Upper lobe of left lung (tissue), 4 donors: ENCODE data around the gene GRK5.

Experiments used
- EP300 ChIP-seq, 4 donors: sonication (generic); formaldehyde crosslinking; IDR thresholded peaks; one replicate each; pipeline ENCODE4 v1.5.1; 2017; ENCODE audit warnings: antibody characterized with exemption in 4 of 4, control low read depth in 2 of 4
- POLR2A ChIP-seq, 4 donors: fragments of 450-650 bp; IDR thresholded peaks; one replicate each; pipeline ENCODE4 v1.5.1; 2016 to 2017; ENCODE audit warnings: antibody characterized with exemption in 4 of 4, mild to moderate bottlenecking in 2 of 4
- TF ChIP-seq, protein P1 (sequence below), 6 experiments: fragments of 450-650 bp in 4 of 6; fragments of 200-600 bp in 2 of 6; sonication (generic) in 2 of 6; IDR thresholded peaks; one replicate each; pipeline ENCODE4 v1.5.1; 2016 to 2019; ENCODE audit warnings: antibody characterized with exemption in 6 of 6

DNA sequence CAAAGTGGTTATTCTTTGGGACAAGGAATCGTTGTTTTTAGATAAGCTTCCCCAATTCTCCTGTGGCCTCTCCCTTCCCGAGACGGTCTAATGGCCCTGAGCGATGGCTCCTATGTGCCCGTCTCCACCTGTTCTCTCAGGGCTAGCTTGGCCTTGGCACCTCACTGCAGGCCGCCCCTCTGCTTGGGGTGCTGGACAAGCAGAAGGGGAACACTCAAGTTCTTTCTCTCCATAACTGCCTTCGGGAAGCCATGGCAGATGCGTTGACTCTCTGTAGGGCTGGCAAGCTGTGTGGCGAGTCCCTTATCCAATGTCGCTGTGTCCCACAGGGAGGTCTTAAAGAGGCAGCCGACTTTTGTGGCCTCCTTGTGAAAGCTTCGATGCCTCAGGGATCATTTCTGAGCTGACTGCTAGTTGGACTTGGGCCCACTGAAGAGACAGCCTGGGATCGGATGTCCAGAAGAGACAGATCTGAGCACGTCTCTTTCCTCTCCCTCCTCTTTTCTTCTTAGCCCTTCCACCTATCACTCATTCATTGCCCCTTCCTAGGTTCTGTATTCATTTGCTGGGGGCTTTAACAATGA is 70.8 kb downstream of the GRK5 start:
- TF ChIP-seq, protein P1, sequence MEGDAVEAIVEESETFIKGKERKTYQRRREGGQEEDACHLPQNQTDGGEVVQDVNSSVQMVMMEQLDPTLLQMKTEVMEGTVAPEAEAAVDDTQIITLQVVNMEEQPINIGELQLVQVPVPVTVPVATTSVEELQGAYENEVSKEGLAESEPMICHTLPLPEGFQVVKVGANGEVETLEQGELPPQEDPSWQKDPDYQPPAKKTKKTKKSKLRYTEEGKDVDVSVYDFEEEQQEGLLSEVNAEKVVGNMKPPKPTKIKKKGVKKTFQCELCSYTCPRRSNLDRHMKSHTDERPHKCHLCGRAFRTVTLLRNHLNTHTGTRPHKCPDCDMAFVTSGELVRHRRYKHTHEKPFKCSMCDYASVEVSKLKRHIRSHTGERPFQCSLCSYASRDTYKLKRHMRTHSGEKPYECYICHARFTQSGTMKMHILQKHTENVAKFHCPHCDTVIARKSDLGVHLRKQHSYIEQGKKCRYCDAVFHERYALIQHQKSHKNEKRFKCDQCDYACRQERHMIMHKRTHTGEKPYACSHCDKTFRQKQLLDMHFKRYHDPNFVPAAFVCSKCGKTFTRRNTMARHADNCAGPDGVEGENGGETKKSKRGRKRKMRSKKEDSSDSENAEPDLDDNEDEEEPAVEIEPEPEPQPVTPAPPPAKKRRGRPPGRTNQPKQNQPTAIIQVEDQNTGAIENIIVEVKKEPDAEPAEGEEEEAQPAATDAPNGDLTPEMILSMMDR (IDR thresholded peaks at IDR 0.05) = no peak
- TF ChIP-seq EP300 (IDR thresholded peaks at IDR 0.05) (no peak), POLR2A (IDR thresholded peaks at IDR 0.05) (no peak)
